ENCODE data around the gene LRRC3. TPM values are rescaled to one million over a fixed set of nuclear protein-coding genes. Genes with fewer than 3 reads are reported as not detected.

LRRC3 gene
- total RNA-seq, 4 donors from 2014 or later: 2.9 to 5.8 (median 3.2) TPM

DNA sequence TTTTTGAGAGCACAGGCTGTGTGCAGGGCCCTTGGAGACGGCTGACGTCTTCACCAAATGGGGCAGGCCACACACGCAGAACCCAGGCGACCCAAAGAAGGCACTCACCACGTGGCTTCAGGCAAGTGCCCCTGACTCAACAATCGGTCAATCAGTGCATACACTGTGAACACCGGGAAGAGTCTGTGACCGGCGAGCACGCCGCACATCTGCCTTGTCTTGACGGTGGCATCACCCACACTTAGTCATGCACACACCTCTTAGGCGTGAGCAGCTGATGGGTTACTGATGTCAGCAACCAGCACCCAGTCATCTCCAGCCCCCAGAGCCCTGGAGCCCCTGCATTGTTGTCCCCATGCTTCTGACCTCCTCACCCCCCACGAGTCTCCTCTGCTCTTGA, 4.9 kb upstream of the LRRC3 start:
- DNase-seq (ENCODE audit: low spot score in 2 of 2): peak in 1 of 2 donors; percentile 75
- WGBS, 2 donors: 74 to 76% methylated on average over 14 of the region's 14 CpGs
- intact Hi-C loops (cut with DNase I; ENCODE audit: low total_unique reads): no loop called here
- H3K4me3 ChIP-seq (ENCODE audit: low read depth, poor library complexity, severe bottlenecking): no peak overlapping the region
- TF ChIP-seq, protein P1, sequence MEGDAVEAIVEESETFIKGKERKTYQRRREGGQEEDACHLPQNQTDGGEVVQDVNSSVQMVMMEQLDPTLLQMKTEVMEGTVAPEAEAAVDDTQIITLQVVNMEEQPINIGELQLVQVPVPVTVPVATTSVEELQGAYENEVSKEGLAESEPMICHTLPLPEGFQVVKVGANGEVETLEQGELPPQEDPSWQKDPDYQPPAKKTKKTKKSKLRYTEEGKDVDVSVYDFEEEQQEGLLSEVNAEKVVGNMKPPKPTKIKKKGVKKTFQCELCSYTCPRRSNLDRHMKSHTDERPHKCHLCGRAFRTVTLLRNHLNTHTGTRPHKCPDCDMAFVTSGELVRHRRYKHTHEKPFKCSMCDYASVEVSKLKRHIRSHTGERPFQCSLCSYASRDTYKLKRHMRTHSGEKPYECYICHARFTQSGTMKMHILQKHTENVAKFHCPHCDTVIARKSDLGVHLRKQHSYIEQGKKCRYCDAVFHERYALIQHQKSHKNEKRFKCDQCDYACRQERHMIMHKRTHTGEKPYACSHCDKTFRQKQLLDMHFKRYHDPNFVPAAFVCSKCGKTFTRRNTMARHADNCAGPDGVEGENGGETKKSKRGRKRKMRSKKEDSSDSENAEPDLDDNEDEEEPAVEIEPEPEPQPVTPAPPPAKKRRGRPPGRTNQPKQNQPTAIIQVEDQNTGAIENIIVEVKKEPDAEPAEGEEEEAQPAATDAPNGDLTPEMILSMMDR (IDR thresholded peaks at IDR 0.05): no peak
- no peak for TF ChIP-seq POLR2A (IDR thresholded peaks at IDR 0.05)

DNA sequence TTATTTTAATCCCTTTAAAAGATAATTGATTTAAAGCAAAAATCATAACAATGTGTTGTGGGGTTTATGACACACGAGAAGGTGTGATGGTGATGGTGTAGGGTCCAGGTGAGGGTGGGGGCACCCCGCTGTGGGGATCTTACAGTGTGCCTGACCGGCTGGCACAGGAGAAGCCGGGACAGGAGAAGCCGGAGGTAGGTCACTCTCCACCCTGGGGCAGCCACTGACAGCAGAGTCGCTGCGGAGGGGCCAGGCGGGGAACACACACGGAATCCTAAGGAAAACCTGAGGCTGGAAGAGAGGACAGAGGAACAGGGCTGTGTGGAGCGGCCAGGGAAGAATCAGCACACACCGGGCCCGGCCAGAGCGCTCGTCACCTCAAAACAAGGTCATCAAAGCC, 4.3 kb upstream of the LRRC3 start:
- WGBS, 2 donors: 71 to 83% methylated on average over 14 of the region's 14 CpGs
- TF ChIP-seq, protein P1 (IDR thresholded peaks at IDR 0.05): no peak
- no peak for TF ChIP-seq POLR2A (IDR thresholded peaks at IDR 0.05)
- no peak overlapping the region for H3K4me3 ChIP-seq (ENCODE audit: low read depth, poor library complexity, severe bottlenecking)
- peak in 1 of 2 donors; percentile 77 for DNase-seq (ENCODE audit: low spot score in 2 of 2)
- intact Hi-C loops (cut with DNase I; ENCODE audit: low total_unique reads): no loop called here

DNA sequence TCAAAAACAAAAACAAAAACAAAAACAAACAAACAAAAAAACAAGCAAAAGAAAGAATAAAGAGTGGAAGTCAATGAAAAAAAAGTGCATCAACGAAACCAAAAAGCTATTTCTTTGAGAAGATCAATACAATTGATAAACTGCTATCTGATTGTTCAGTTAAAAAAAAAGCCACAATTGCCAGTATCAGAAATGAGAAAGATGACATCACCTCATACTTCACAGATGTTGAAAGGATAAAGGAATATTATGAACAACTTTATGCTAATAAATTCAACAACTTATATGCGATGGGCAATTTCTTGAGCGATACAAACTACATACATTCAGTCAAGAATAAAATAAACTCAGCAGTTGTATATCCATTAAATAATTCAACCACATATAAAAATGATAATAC, 2.2 kb upstream of the LRRC3 start:
- no peak for DNase-seq (ENCODE audit: low spot score in 2 of 2)
- 92 to 93% methylated on average over 3 of the region's 3 CpGs for WGBS, 2 donors
- TF ChIP-seq, protein P1 (IDR thresholded peaks at IDR 0.05): no peak
- no peak for TF ChIP-seq POLR2A (IDR thresholded peaks at IDR 0.05)
- H3K4me3 ChIP-seq (ENCODE audit: low read depth, poor library complexity, severe bottlenecking): no peak overlapping the region
- intact Hi-C loops (cut with DNase I; ENCODE audit: low total_unique reads): no loop called here

DNA sequence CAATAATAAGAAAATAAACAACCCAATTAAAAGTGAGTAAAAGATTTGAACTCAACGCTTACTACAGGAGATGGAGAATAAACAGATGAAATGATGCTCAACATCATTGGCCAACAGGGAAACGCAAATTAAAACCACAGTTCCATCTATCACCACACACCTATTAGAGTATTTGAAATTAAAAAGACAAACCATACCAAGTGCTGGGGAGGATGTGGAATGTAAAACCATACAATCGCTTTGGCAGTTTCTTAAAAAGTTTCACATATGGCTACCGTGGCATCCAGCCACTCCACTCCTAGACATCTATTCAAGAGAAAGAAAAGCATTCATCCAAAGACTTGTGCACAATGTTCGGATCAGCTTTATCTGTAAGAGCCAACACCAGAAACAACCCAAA, 1.3 kb upstream of the LRRC3 start:
- TF ChIP-seq, protein P1 (IDR thresholded peaks at IDR 0.05): no peak
- no peak for TF ChIP-seq POLR2A (IDR thresholded peaks at IDR 0.05)
- intact Hi-C loops (cut with DNase I; ENCODE audit: low total_unique reads): no loop called here
- 84 to 91% methylated on average over 5 of the region's 5 CpGs for WGBS, 2 donors
- DNase-seq (ENCODE audit: low spot score in 2 of 2): no peak
- H3K4me3 ChIP-seq (ENCODE audit: low read depth, poor library complexity, severe bottlenecking): no peak overlapping the region

DNA sequence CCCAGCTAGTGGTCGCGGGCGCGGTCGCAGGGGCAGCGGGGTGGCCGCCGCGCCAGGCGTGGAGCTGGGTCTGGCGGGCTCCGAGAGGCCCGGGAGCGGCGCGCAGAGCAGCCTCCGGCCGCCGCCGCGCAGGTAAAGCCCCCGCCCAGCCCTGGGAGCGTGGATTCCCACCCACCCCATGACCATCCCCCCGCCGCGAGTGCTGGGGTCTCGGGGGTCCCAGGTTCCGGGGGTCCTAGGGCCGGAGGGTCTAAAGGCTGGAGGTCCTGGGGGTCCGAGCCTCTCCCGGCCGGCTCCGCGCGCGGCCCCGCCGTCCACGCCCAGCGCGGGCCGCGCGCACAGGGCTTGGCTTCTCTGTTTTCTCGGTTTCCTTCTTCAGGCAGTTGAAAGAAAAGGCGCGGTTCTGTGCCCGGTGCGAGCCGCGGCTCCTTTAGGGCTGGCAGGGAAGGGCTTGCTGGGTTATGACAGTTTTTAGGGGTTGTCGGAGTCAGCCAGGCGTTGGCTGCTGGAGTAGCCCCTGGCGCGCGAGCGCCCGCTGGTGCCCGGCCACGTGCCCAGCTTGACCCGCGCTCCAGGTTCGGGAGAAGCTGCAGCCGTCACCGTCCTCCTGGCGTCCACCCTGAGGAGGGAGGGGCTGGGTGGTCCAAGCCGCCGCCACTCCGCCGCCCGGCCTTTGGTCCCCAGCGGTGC, 359 bp downstream of the LRRC3 start:
- intact Hi-C loops (cut with DNase I; ENCODE audit: low total_unique reads): no loop called here
- no peak for DNase-seq (ENCODE audit: low spot score in 2 of 2)
- H3K4me3 ChIP-seq (ENCODE audit: low read depth, poor library complexity, severe bottlenecking): peak overlapping the region; percentile 46
- TF ChIP-seq, protein P1 (IDR thresholded peaks at IDR 0.05): no peak
- TF ChIP-seq POLR2A (IDR thresholded peaks at IDR 0.05): no peak
- WGBS, 2 donors: 0 to 1% methylated on average over 17 to 24 of the region's 72 CpGs
